NCI-H2107 treated with DMSO at 0.1 percent for 48 hours (cell line): ENCODE results near the gene IPO7.

Source experiments
- DNase-seq: peaks from one replicate; lab custom pipeline; 2025; ENCODE audit not compliant: unreplicated experiment; lab: John Stamatoyannopoulos, UW

Gene IPO7

GRCh38 chr11:9489080-9489765, 104.8 kb downstream of the IPO7 start:
- no peak for DNase-seq

GRCh38 chr11:9490376-9490775, 105.9 kb downstream of the IPO7 start:
- no peak for DNase-seq

GRCh38 chr11:9493492-9493891, 109.0 kb downstream of the IPO7 start:
- no peak for DNase-seq

GRCh38 chr11:9494316-9494715, 109.9 kb downstream of the IPO7 start:
- no peak for DNase-seq

- no peak for DNase-seq
Observed at GRCh38 chr11:9495803-9496514, 111.5 kb downstream of the IPO7 start.
